Neural cell (in vitro differentiated cells): Measurements from ENCODE around the gene PNPLA2. TPM values are rescaled to one million over a fixed set of nuclear protein-coding genes. Genes with fewer than 3 reads are reported as not detected.

ENCODE experiments used
- H2AFZ ChIP-seq: fragments of 200-600, 300-800 bp; sonication (generic), shearing (Covaris generic); 2 replicates; pipeline ENCODE4 v1.6.0; 2014; ENCODE audit warnings: low read depth, mild to moderate bottlenecking, antibody characterized with exemption, low read length, moderate library complexity
- H3F3A ChIP-seq: fragments of 200-600 bp; shearing (Covaris generic); 2 replicates; pipeline ENCODE4 v1.6.1; 2016; ENCODE audit warnings: mild to moderate bottlenecking, moderate library complexity, mixed read lengths, antibody characterized with exemption, low read length; ENCODE audit not compliant: insufficient read depth, poor library complexity, severe bottlenecking
- H3K27ac ChIP-seq: fragments of 200-600, 300-800 bp; sonication (generic), shearing (Covaris generic); 2 replicates; pipeline ENCODE4 v1.5.1; 2014; ENCODE audit warnings: mild to moderate bottlenecking, low read length, moderate library complexity
- H3K27me3 ChIP-seq: fragments of 300-800, 200-600 bp; sonication (generic), shearing (Covaris generic); 2 replicates; pipeline ENCODE4 v1.6.0; 2014; ENCODE audit warnings: mild to moderate bottlenecking, low read depth, low read length, moderate library complexity; ENCODE audit not compliant: insufficient read depth
- H3K36me3 ChIP-seq: fragments of 300-800, 200-600 bp; sonication (generic), shearing (Covaris generic); 2 replicates; pipeline ENCODE4 v1.5.1; 2014; ENCODE audit warnings: mild to moderate bottlenecking, antibody characterized with exemption, low read length, moderate library complexity; ENCODE audit not compliant: insufficient read depth
- H3K4me2 ChIP-seq: fragments of 300-800, 200-600 bp; sonication (generic), shearing (Covaris generic); 2 replicates; pipeline ENCODE4 v1.6.0; 2014; ENCODE audit warnings: mild to moderate bottlenecking, low read length
- H3K4me3 ChIP-seq: fragments of 300-800, 200-600 bp; sonication (generic), shearing (Covaris generic); 2 replicates; pipeline ENCODE4 v1.5.1; 2014; ENCODE audit warnings: mild to moderate bottlenecking, low read length, moderate library complexity
- H3K79me2 ChIP-seq: fragments of 200-600 bp; shearing (Covaris generic); replicated peaks from 2 replicates; pipeline ENCODE4 v1.6.0; 2014; ENCODE audit warnings: mild to moderate bottlenecking, low read length, moderate library complexity; ENCODE audit not compliant: insufficient read depth
- H3K9ac ChIP-seq: fragments of 300-800, 200-600 bp; sonication (generic), shearing (Covaris generic); 2 replicates; pipeline ENCODE4 v1.6.1; 2016; ENCODE audit warnings: mild to moderate bottlenecking, low read length, mixed read lengths
- H3K9me2 ChIP-seq: fragments of 200-600 bp; shearing (Covaris generic); 2 replicates; pipeline ENCODE4 v1.6.1; 2016; ENCODE audit warnings: mild to moderate bottlenecking, low read length, mixed read lengths; ENCODE audit not compliant: insufficient read depth
- H3K9me3 ChIP-seq: fragments of 200-600, 300-800 bp; sonication (generic), shearing (Covaris generic); 2 replicates; pipeline ENCODE4 v1.6.1; 2016; ENCODE audit warnings: mild to moderate bottlenecking, mixed run types, low read length, moderate library complexity, mixed read lengths
- H4K20me1 ChIP-seq: fragments of 200-600 bp; shearing (Covaris generic); 2 replicates; pipeline ENCODE4 v1.6.1; 2016; ENCODE audit warnings: mild to moderate bottlenecking, mixed run types; ENCODE audit not compliant: insufficient read depth
- CTCF ChIP-seq: fragments of 450-650 bp; IDR thresholded peaks from 2 replicates; pipeline ENCODE4 v1.5.1; 2014; ENCODE audit warnings: antibody characterized with exemption, mild to moderate bottlenecking, moderate library complexity; ENCODE audit not compliant: poor library complexity, severe bottlenecking
- EP300 ChIP-seq: fragments of 450-650 bp; conservative IDR thresholded peaks from 2 replicates; pipeline ENCODE4 v1.6.1; 2014; ENCODE audit warnings: antibody characterized with exemption, mild to moderate bottlenecking, moderate library complexity; ENCODE audit not compliant: poor library complexity, severe bottlenecking
- EZH2 ChIP-seq: fragments of 200-600, 300-800 bp; shearing (Covaris generic), sonication (generic); IDR thresholded peaks from 2 replicates; pipeline ENCODE4 v1.6.1; 2014; ENCODE audit warnings: antibody characterized with exemption, low read length, borderline replicate concordance, mild to moderate bottlenecking; ENCODE audit not compliant: insufficient read depth, poor library complexity, severe bottlenecking
- MXI1 ChIP-seq: fragments of 450-650 bp; conservative IDR thresholded peaks from 2 replicates; pipeline ENCODE4 v1.6.1; 2014; ENCODE audit warnings: antibody characterized with exemption, mild to moderate bottlenecking; ENCODE audit not compliant: poor library complexity, severe bottlenecking
- POLR2AphosphoS5 ChIP-seq: IDR thresholded peaks from 2 replicates; pipeline ENCODE4 v1.6.1; 2012
- RAD21 ChIP-seq: fragments of 450-650 bp; conservative IDR thresholded peaks from 2 replicates; pipeline ENCODE4 v1.6.1; 2014; ENCODE audit warnings: antibody characterized with exemption, mild to moderate bottlenecking, moderate library complexity
- SMC3 ChIP-seq: fragments of 450-650 bp; conservative IDR thresholded peaks from 2 replicates; pipeline ENCODE4 v1.6.1; 2014; ENCODE audit warnings: antibody characterized with exemption, mild to moderate bottlenecking, moderate library complexity; ENCODE audit not compliant: poor library complexity
- TAF1 ChIP-seq: IDR thresholded peaks from 2 replicates; pipeline ENCODE4 v1.6.1; 2012; ENCODE audit warnings: low read depth
- polyA plus RNA-seq: library from polyadenylated mRNA; depleted of rRNA; stranded (reverse); fragments of >200 nt; gene quantifications from 2 replicates; pipeline ENCODE4 v1.2.3, GENCODE V29; 2014
- TF ChIP-seq, protein P1 (sequence below): IDR thresholded peaks from 2 replicates; pipeline ENCODE4 v1.6.1; 2012; ENCODE audit warnings: borderline replicate concordance

Gene PNPLA2
- polyA plus RNA-seq, 1 donor from 2014 or later, result 7.8 TPM

GRCh38 chr11:772429-773390 is 46.0 kb upstream of the PNPLA2 start:
- no peak overlapping the region for H3K4me3 ChIP-seq
- H4K20me1 ChIP-seq, result peaks cover 3% of the 10 kb centered on the region
- H3K9me3 ChIP-seq, result no peaks in the 10 kb centered on the region
- no peak overlapping the region for H3K27ac ChIP-seq
- H3K36me3 ChIP-seq, result no peaks in the 10 kb centered on the region
- H3K79me2 ChIP-seq, result peaks cover 23% of the 10 kb centered on the region
- TF ChIP-seq CTCF, result no peak
- no peak for TF ChIP-seq EP300
- no peak for TF ChIP-seq EZH2
- TF ChIP-seq RAD21, result no peak
- TF ChIP-seq, protein P1, sequence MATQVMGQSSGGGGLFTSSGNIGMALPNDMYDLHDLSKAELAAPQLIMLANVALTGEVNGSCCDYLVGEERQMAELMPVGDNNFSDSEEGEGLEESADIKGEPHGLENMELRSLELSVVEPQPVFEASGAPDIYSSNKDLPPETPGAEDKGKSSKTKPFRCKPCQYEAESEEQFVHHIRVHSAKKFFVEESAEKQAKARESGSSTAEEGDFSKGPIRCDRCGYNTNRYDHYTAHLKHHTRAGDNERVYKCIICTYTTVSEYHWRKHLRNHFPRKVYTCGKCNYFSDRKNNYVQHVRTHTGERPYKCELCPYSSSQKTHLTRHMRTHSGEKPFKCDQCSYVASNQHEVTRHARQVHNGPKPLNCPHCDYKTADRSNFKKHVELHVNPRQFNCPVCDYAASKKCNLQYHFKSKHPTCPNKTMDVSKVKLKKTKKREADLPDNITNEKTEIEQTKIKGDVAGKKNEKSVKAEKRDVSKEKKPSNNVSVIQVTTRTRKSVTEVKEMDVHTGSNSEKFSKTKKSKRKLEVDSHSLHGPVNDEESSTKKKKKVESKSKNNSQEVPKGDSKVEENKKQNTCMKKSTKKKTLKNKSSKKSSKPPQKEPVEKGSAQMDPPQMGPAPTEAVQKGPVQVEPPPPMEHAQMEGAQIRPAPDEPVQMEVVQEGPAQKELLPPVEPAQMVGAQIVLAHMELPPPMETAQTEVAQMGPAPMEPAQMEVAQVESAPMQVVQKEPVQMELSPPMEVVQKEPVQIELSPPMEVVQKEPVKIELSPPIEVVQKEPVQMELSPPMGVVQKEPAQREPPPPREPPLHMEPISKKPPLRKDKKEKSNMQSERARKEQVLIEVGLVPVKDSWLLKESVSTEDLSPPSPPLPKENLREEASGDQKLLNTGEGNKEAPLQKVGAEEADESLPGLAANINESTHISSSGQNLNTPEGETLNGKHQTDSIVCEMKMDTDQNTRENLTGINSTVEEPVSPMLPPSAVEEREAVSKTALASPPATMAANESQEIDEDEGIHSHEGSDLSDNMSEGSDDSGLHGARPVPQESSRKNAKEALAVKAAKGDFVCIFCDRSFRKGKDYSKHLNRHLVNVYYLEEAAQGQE, result no peak
- no peak for TF ChIP-seq TAF1
- no peak for TF ChIP-seq SMC3
- no peak for TF ChIP-seq POLR2AphosphoS5
- no peak for TF ChIP-seq MXI1
- no peaks in the 10 kb centered on the region for H3K9me2 ChIP-seq
- H3K4me2 ChIP-seq, result no peak overlapping the region
- H3K27me3 ChIP-seq, result no peaks in the 10 kb centered on the region
- H2AFZ ChIP-seq, result no peak overlapping the region
- H3K9ac ChIP-seq, result no peak overlapping the region
- no peaks in the 10 kb centered on the region for H3F3A ChIP-seq

- no peaks in the 10 kb centered on the region for H3K9me3 ChIP-seq
- H3K27me3 ChIP-seq, result no peaks in the 10 kb centered on the region
- peaks cover 30% of the 10 kb centered on the region for H3K79me2 ChIP-seq
- H3K4me3 ChIP-seq, result no peak overlapping the region
- TF ChIP-seq, protein P1, result no peak
- H2AFZ ChIP-seq, result no peak overlapping the region
- no peak overlapping the region for H3K9ac ChIP-seq
- no peak overlapping the region for H3K4me2 ChIP-seq
- H3K9me2 ChIP-seq, result no peaks in the 10 kb centered on the region
- H3F3A ChIP-seq, result no peaks in the 10 kb centered on the region
- H3K36me3 ChIP-seq, result no peaks in the 10 kb centered on the region
- peaks cover 3% of the 10 kb centered on the region for H4K20me1 ChIP-seq
- H3K27ac ChIP-seq, result no peak overlapping the region
These were observed 45.3 kb upstream of the PNPLA2 start for GRCh38 chr11:773425-773824.
